VCaP (cell line): ENCODE results near the gene KLF11.

ENCODE experiments used
- H3K27ac ChIP-seq: fragments of 450-650 bp; 2 replicates; pipeline ENCODE4 v1.5.1; 2017
- CTCF ChIP-seq: fragments of 450-650 bp; conservative IDR thresholded peaks from 2 replicates; pipeline ENCODE4 v1.5.1; 2017; ENCODE audit warnings: mild to moderate bottlenecking, moderate library complexity

KLF11 gene

GRCh38 chr2:10080536-10081304, 37.4 kb downstream of the KLF11 start:
- H3K27ac ChIP-seq, result no peak overlapping the region

GRCh38 chr2:10083046-10083445, 39.7 kb downstream of the KLF11 start:
- no peak overlapping the region for H3K27ac ChIP-seq
- TF ChIP-seq CTCF, result no peak

More at GRCh38 chr2:10080536-10081304, 37.4 kb downstream of the KLF11 start:
- TF ChIP-seq CTCF, result no peak

- H3K27ac ChIP-seq, result no peak overlapping the region
- no peak for TF ChIP-seq CTCF
Observed at GRCh38 chr2:10083692-10084211, 40.4 kb downstream of the KLF11 start.

GRCh38 chr2:10084223-10084865, 41.0 kb downstream of the KLF11 start:
- no peak overlapping the region for H3K27ac ChIP-seq
- TF ChIP-seq CTCF, result no peak

- H3K27ac ChIP-seq, result no peak overlapping the region
Observed at GRCh38 chr2:10085043-10085667, 41.8 kb downstream of the KLF11 start.

GRCh38 chr2:10085668-10086059, 42.3 kb downstream of the KLF11 start:
- H3K27ac ChIP-seq, result no peak overlapping the region
- no peak for TF ChIP-seq CTCF

More at GRCh38 chr2:10085043-10085667, 41.8 kb downstream of the KLF11 start:
- no peak for TF ChIP-seq CTCF

- no peak overlapping the region for H3K27ac ChIP-seq
- no peak for TF ChIP-seq CTCF
Observed at GRCh38 chr2:10086950-10087349, 43.6 kb downstream of the KLF11 start.
